Astrocyte (in vitro differentiated cells and primary cell): ENCODE measurements around the gene BLVRB. TPM values are rescaled to one million over a fixed set of nuclear protein-coding genes. Genes with fewer than 3 reads are reported as not detected.

Experiments
- DNase-seq: peaks from one replicate; pipeline ENCODE4 v3.0.0-alpha.2; 2010; ENCODE audit warnings: low read depth
- FAIRE-seq: peaks from 2 replicates; lab custom pipeline; 2011; peaks lifted over from hg19 to GRCh38; lab: Jason Lieb, UNC
- H2AFZ ChIP-seq: 2 replicates; pipeline ENCODE4 v1.6.0; 2012; ENCODE audit warnings: low read depth, low read length, inconsistent platforms
- H3K27ac ChIP-seq: 2 replicates; pipeline ENCODE4 v1.5.1; 2011; ENCODE audit warnings: low read depth, low read length, inconsistent platforms
- H3K27me3 ChIP-seq: 2 replicates; pipeline ENCODE4 v1.6.0; 2011; ENCODE audit warnings: low read length, inconsistent platforms; ENCODE audit not compliant: insufficient read depth
- H3K36me3 ChIP-seq: 2 replicates; pipeline ENCODE4 v1.5.1; 2011; ENCODE audit warnings: low read length, inconsistent platforms; ENCODE audit not compliant: insufficient read depth
- H3K4me1 ChIP-seq: 2 replicates; pipeline ENCODE4 v1.5.1; 2011; ENCODE audit warnings: low read length, inconsistent platforms; ENCODE audit not compliant: insufficient read depth
- H3K4me2 ChIP-seq: 2 replicates; pipeline ENCODE4 v1.6.0; 2012; ENCODE audit warnings: low read length, inconsistent platforms
- H3K4me3 ChIP-seq: 2 replicates; pipeline ENCODE4 v1.5.1; 2011; ENCODE audit warnings: low read depth, mild to moderate bottlenecking, low read length, inconsistent platforms; ENCODE audit not compliant: insufficient read depth
- H3K79me2 ChIP-seq: 2 replicates; pipeline ENCODE4 v1.6.0; 2012; ENCODE audit warnings: mild to moderate bottlenecking, low read length, inconsistent platforms; ENCODE audit not compliant: insufficient read depth
- H3K9ac ChIP-seq: 2 replicates; pipeline ENCODE4 v1.6.0; 2012; ENCODE audit warnings: mild to moderate bottlenecking, low read length, inconsistent platforms
- H3K9me3 ChIP-seq: 2 replicates; pipeline ENCODE4 v1.5.1; 2012; ENCODE audit warnings: low read depth, mild to moderate bottlenecking, low read length, inconsistent platforms; ENCODE audit not compliant: insufficient read depth
- H4K20me1 ChIP-seq: 2 replicates; pipeline ENCODE4 v1.6.0; 2012; ENCODE audit warnings: low read length, inconsistent platforms; ENCODE audit not compliant: insufficient read depth
- H3K27ac Mint-ChIP-seq: one replicate; pipeline ENCODE4 v1.8.0; 2021; ENCODE audit warnings: mild to moderate bottlenecking, mixed read lengths; ENCODE audit not compliant: unreplicated experiment
- H3K27me3 Mint-ChIP-seq: one replicate; pipeline ENCODE4 v1.8.0; 2021; ENCODE audit warnings: low read depth, mixed read lengths; ENCODE audit not compliant: unreplicated experiment
- H3K36me3 Mint-ChIP-seq: one replicate; pipeline ENCODE4 v1.8.0; 2021; ENCODE audit warnings: low read depth, mixed read lengths; ENCODE audit not compliant: unreplicated experiment
- H3K4me1 Mint-ChIP-seq: one replicate; pipeline ENCODE4 v1.8.0; 2021; ENCODE audit warnings: low read depth, mixed read lengths; ENCODE audit not compliant: unreplicated experiment
- H3K4me3 Mint-ChIP-seq: one replicate; pipeline ENCODE4 v1.8.0; 2021; ENCODE audit warnings: mild to moderate bottlenecking, moderate library complexity, mixed read lengths; ENCODE audit not compliant: unreplicated experiment
- H3K9me3 Mint-ChIP-seq: one replicate; pipeline ENCODE4 v1.8.0; 2021; ENCODE audit warnings: mild to moderate bottlenecking, mixed read lengths; ENCODE audit not compliant: unreplicated experiment
- EZH2 ChIP-seq: IDR thresholded peaks from 2 replicates; pipeline ENCODE4 v1.6.1; 2012; ENCODE audit warnings: mild to moderate bottlenecking, low read length, inconsistent platforms; ENCODE audit not compliant: insufficient read depth
- total RNA-seq: library from RNA; stranded (reverse); gene quantifications from 2 replicates; pipeline ENCODE4 v1.2.1, GENCODE V29; 2021
- TF ChIP-seq, protein P1 (sequence below): IDR thresholded peaks from 2 replicates; pipeline ENCODE4 v1.5.1; 2011; ENCODE audit warnings: low read depth, mild to moderate bottlenecking, inconsistent platforms, low read length, moderate library complexity; ENCODE audit not compliant: insufficient read depth

The BLVRB gene
- total RNA-seq, 1 donor from 2014 or later = 27.1 TPM

DNA sequence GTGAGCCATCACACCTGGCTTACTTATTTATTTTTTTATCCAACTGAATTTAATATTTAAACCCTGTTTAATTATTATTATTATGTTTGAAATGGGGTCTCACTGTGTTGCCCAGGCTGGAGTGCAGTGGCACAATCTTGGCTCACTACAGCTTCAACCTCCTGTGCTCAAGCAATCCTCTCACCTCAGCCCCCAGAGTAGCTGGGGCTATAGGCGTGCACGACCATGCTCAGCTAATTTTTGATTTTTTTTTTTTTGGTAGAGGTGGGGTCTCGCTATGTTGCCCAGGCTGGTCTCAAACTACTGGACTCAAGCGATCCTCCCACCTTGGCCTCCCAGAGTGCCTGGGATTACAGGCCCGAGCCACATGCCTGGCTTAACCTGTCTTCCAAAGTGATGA, 33.8 kb upstream of the BLVRB start:
- no peaks in the 10 kb centered on the region for H3K4me1 Mint-ChIP-seq
- Histone ChIP-seq H3K4me2 (no peak overlapping the region), H2AFZ (no peak overlapping the region), H3K4me1 (no peaks in the 10 kb centered on the region), H3K9ac (no peak overlapping the region), H3K27me3 (peaks cover 2% of the 10 kb centered on the region), H3K36me3 (no peaks in the 10 kb centered on the region), H3K9me3 (no peaks in the 10 kb centered on the region), H3K27ac (no peak overlapping the region), H3K79me2 (no peaks in the 10 kb centered on the region), H3K4me3 (no peak overlapping the region), H4K20me1 (no peaks in the 10 kb centered on the region)
- H3K27me3 Mint-ChIP-seq = peaks cover 58% of the 10 kb centered on the region
- H3K36me3 Mint-ChIP-seq = no peaks in the 10 kb centered on the region
- FAIRE-seq = no peak
- no peak overlapping the region for H3K4me3 Mint-ChIP-seq
- DNase-seq = no peak
- peaks cover 4% of the 10 kb centered on the region for H3K9me3 Mint-ChIP-seq
- TF ChIP-seq, protein P1, sequence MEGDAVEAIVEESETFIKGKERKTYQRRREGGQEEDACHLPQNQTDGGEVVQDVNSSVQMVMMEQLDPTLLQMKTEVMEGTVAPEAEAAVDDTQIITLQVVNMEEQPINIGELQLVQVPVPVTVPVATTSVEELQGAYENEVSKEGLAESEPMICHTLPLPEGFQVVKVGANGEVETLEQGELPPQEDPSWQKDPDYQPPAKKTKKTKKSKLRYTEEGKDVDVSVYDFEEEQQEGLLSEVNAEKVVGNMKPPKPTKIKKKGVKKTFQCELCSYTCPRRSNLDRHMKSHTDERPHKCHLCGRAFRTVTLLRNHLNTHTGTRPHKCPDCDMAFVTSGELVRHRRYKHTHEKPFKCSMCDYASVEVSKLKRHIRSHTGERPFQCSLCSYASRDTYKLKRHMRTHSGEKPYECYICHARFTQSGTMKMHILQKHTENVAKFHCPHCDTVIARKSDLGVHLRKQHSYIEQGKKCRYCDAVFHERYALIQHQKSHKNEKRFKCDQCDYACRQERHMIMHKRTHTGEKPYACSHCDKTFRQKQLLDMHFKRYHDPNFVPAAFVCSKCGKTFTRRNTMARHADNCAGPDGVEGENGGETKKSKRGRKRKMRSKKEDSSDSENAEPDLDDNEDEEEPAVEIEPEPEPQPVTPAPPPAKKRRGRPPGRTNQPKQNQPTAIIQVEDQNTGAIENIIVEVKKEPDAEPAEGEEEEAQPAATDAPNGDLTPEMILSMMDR = no peak
- no peak for TF ChIP-seq EZH2
- H3K27ac Mint-ChIP-seq = no peak overlapping the region

DNA sequence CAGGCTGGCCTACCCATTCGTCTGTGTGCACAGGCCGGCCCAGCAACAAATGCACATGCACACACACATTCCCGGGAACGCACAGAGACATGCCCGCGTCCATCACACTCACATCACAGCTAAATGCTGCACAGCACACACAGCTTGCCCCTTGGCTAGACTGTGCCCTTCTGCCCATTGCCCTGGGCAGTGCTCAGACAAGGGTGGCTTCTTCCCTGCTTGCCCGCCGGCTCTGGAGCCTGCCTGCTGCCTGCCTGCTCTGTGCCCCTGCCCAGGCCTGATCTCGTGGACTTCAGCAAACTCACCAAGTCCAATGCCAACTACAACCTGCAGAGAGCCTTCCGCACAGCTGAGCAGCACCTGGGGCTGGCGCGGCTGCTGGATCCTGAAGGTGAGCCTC, 31.7 kb upstream of the BLVRB start:
- Mint-ChIP-seq H3K27me3 (peaks cover 55% of the 10 kb centered on the region), H3K9me3 (peaks cover 13% of the 10 kb centered on the region), H3K27ac (no peak overlapping the region), H3K4me3 (no peak overlapping the region), H3K36me3 (no peaks in the 10 kb centered on the region), H3K4me1 (no peaks in the 10 kb centered on the region)
- Histone ChIP-seq H2AFZ (no peak overlapping the region), H3K79me2 (no peaks in the 10 kb centered on the region), H3K9me3 (no peaks in the 10 kb centered on the region), H3K4me3 (no peak overlapping the region), H4K20me1 (no peaks in the 10 kb centered on the region), H3K9ac (no peak overlapping the region), H3K27ac (no peak overlapping the region), H3K4me1 (no peaks in the 10 kb centered on the region), H3K36me3 (no peaks in the 10 kb centered on the region), H3K4me2 (no peak overlapping the region), H3K27me3 (no peaks in the 10 kb centered on the region)
- FAIRE-seq = no peak
- no peak for TF ChIP-seq EZH2
- TF ChIP-seq, protein P1 = no peak
- DNase-seq = no peak

DNA sequence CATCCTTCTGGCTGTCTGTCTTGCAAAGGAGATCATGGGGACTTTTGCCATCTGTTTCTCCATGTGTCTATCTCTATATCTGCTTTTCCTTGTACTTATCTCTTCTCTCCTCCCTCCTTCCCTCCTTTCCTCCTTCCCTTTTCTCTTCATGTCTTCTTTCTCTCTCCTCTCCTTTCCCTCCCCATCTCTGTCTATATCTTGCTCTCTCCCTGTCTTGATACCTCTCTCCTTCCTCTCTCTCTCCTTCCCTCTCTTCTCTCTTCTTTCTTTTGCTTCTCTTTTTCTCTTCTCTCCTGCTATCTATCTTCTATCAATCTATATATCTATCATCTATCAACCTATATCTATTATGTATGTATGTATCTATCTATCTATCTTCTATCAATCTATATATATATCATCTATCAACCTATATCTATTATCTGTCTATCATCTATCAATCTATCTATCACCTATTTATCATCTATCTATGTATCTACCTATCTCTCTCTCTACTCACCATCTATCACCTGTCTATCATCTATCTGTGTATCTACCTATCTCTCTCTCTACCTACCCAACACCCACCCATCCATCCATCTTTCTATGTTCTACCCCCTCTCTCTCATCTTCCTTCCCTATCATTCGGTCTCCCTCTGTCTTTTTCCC, 28.8 kb upstream of the BLVRB start:
- H3K9me3 ChIP-seq = no peaks in the 10 kb centered on the region
- no peaks in the 10 kb centered on the region for H3K4me1 Mint-ChIP-seq
- peak overlapping the region; percentile 35 for H3K4me3 Mint-ChIP-seq
- FAIRE-seq = no peak
- no peak overlapping the region for H3K4me3 ChIP-seq
- H3K36me3 Mint-ChIP-seq = no peaks in the 10 kb centered on the region
- H3K27me3 Mint-ChIP-seq = peaks cover 46% of the 10 kb centered on the region
- no peaks in the 10 kb centered on the region for H3K36me3 ChIP-seq
- no peak overlapping the region for H3K27ac ChIP-seq
- H3K79me2 ChIP-seq = no peaks in the 10 kb centered on the region
- TF ChIP-seq, protein P1 = no peak
- TF ChIP-seq EZH2 = no peak
- H3K4me1 ChIP-seq = no peaks in the 10 kb centered on the region
- peaks cover 21% of the 10 kb centered on the region for H3K9me3 Mint-ChIP-seq
- no peaks in the 10 kb centered on the region for H4K20me1 ChIP-seq
- DNase-seq = no peak
- H3K27me3 ChIP-seq = peaks cover 3% of the 10 kb centered on the region
- H2AFZ ChIP-seq = no peak overlapping the region
- no peak overlapping the region for H3K27ac Mint-ChIP-seq
- H3K9ac ChIP-seq = no peak overlapping the region
- no peak overlapping the region for H3K4me2 ChIP-seq
